Measurements from ENCODE around the gene MRPL47.
"Not testable (repeated sequence)": the region's sequence is repeated elsewhere in the genome, so short reads cannot be mapped to it uniquely, and the experiment has no call there.

MRPL47 gene

DNA sequence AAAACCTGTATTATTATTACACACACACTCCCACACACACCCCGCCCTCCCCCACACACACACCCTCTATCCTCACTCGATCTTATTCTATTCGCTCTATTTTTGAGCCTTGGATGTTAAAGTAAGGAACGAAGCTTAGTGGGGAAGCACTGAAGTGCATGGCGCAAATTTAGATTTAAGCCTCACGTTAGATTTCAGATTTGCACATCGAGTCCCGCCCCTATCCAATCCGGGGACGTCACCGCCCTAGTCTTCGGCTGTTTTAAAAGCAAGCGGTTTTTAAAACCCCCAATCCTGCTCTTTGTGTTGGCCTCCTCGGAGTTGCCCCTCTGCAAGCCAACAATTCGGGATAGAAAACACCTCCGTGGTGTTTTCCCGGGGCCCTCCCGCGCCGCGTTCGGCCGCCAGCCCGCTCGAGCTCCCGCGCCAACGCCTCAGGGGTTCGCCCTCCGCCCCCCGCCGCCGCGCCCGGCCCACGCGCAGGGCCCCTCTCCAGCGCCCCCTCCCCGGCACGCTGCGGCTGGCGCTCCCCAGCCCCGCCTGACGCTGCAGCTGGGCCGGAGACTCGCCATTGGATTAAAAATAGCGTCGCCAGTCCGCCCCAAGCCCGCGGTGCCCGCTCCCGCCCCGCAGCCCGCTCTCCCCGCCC lies 48.1 kb upstream of the MRPL47 start, which contains the start of gene USP13:
Gene USP13 (plus strand): TSS at position 594 of the 649 bp plus-strand sequence. CDS start 186 bp downstream, outside the sequence.
- TF ChIP-seq, protein P1, sequence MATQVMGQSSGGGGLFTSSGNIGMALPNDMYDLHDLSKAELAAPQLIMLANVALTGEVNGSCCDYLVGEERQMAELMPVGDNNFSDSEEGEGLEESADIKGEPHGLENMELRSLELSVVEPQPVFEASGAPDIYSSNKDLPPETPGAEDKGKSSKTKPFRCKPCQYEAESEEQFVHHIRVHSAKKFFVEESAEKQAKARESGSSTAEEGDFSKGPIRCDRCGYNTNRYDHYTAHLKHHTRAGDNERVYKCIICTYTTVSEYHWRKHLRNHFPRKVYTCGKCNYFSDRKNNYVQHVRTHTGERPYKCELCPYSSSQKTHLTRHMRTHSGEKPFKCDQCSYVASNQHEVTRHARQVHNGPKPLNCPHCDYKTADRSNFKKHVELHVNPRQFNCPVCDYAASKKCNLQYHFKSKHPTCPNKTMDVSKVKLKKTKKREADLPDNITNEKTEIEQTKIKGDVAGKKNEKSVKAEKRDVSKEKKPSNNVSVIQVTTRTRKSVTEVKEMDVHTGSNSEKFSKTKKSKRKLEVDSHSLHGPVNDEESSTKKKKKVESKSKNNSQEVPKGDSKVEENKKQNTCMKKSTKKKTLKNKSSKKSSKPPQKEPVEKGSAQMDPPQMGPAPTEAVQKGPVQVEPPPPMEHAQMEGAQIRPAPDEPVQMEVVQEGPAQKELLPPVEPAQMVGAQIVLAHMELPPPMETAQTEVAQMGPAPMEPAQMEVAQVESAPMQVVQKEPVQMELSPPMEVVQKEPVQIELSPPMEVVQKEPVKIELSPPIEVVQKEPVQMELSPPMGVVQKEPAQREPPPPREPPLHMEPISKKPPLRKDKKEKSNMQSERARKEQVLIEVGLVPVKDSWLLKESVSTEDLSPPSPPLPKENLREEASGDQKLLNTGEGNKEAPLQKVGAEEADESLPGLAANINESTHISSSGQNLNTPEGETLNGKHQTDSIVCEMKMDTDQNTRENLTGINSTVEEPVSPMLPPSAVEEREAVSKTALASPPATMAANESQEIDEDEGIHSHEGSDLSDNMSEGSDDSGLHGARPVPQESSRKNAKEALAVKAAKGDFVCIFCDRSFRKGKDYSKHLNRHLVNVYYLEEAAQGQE (IDR thresholded peaks at IDR 0.05; ENCODE audit: insufficient replicate concordance, low read depth): no peak
- TF ChIP-seq SPI1 (IDR thresholded peaks at IDR 0.05; ENCODE audit: borderline replicate concordance, low read depth) (no peak), GABPA (IDR thresholded peaks at IDR 0.05; ENCODE audit: low read depth) (no peak), POLR2AphosphoS5 (IDR thresholded peaks at IDR 0.05; ENCODE audit: low read depth) (no peak)
- TF ChIP-seq, protein P2, sequence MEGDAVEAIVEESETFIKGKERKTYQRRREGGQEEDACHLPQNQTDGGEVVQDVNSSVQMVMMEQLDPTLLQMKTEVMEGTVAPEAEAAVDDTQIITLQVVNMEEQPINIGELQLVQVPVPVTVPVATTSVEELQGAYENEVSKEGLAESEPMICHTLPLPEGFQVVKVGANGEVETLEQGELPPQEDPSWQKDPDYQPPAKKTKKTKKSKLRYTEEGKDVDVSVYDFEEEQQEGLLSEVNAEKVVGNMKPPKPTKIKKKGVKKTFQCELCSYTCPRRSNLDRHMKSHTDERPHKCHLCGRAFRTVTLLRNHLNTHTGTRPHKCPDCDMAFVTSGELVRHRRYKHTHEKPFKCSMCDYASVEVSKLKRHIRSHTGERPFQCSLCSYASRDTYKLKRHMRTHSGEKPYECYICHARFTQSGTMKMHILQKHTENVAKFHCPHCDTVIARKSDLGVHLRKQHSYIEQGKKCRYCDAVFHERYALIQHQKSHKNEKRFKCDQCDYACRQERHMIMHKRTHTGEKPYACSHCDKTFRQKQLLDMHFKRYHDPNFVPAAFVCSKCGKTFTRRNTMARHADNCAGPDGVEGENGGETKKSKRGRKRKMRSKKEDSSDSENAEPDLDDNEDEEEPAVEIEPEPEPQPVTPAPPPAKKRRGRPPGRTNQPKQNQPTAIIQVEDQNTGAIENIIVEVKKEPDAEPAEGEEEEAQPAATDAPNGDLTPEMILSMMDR (IDR thresholded peaks at IDR 0.05; ENCODE audit: insufficient read depth, low read length): no peak
- Histone ChIP-seq H3K4me3 (replicated peaks; ENCODE audit: insufficient read depth, low read length) (peak within 1 kb of the TSS; percentile 80), H3K27me3 (ENCODE audit: insufficient read depth, poor library complexity, severe bottlenecking) (no peaks in the 10 kb centered on the region), H3K27ac (replicated peaks) (peak within 1 kb of the TSS; percentile 91)
- DNase-seq (ENCODE audit: low read depth in 1 of 2, low spot score in 1 of 2): peak; percentile 42 to 62

DNA sequence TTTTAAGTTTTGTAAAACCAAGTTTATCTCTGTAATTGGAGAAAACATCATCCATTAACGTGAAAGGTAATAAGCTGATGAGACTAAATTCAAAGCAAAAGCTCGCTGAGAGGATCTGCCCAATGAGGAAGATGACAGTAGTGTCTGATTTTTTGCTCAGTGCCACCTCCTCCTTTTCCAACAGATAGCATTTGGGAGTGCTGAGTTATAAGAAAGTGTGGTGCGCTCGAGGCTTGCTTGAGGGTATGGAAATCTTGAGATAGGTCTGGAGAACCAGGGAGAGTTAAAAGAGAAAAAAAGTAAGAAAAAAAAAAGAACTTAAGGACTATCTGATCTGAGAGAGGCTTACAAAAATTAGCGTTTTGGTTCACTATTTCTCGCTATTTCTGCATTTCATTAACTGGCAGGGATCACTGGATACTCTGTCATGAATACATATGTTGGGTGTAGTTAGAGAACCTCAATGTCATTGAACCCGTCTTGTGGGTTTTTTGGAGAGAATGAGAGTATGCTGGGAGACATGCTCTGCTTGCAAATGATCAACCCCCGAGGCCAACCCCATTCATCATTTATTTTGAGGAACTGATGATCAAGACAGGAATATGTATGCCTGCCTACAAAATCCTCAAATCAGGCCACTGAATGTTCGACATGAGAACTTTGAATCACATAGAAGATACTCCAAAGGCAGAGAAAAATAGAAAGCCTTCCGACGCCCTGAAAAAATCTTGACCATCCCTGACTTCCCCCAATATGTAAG lies 47.4 kb upstream of the MRPL47 start:
- no peak for DNase-seq (ENCODE audit: low read depth in 1 of 2, low spot score in 1 of 2)
- Histone ChIP-seq H3K27ac (replicated peaks) (no peak overlapping the region), H3K27me3 (ENCODE audit: insufficient read depth, poor library complexity, severe bottlenecking) (no peaks in the 10 kb centered on the region), H3K4me3 (replicated peaks; ENCODE audit: insufficient read depth, low read length) (peak overlapping the region; percentile 80)
- TF ChIP-seq GABPA (IDR thresholded peaks at IDR 0.05; ENCODE audit: low read depth) (no peak), SPI1 (IDR thresholded peaks at IDR 0.05; ENCODE audit: borderline replicate concordance, low read depth) (no peak), POLR2AphosphoS5 (IDR thresholded peaks at IDR 0.05; ENCODE audit: low read depth) (no peak)
- TF ChIP-seq, protein P1 (IDR thresholded peaks at IDR 0.05; ENCODE audit: insufficient replicate concordance, low read depth): no peak
- TF ChIP-seq, protein P2 (IDR thresholded peaks at IDR 0.05; ENCODE audit: insufficient read depth, low read length): no peak

DNA sequence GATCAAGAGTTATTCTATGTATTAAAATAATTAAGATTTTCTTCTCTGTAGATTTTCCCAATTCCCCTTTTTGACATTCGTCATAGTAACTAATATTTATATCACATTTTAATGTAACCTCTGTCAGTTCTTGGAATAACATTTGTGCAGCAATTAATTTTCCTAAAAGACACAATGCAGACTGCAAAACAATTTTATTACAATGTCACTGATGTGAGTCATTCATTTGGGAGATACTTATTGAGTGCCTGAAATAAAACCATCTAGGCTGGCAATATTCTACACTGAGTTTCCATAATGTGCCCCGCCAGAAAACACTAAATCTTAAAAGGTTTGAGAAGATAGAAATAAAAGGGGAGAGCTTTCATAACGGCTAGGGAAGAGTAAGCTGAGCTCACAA lies 41.7 kb upstream of the MRPL47 start:
- TF ChIP-seq, protein P1 (IDR thresholded peaks at IDR 0.05; ENCODE audit: insufficient replicate concordance, low read depth): no peak
- TF ChIP-seq SPI1 (IDR thresholded peaks at IDR 0.05; ENCODE audit: borderline replicate concordance, low read depth) (no peak), GABPA (IDR thresholded peaks at IDR 0.05; ENCODE audit: low read depth) (no peak), POLR2AphosphoS5 (IDR thresholded peaks at IDR 0.05; ENCODE audit: low read depth) (no peak)
- TF ChIP-seq, protein P2 (IDR thresholded peaks at IDR 0.05; ENCODE audit: insufficient read depth, low read length): no peak
- Histone ChIP-seq H3K27me3 (ENCODE audit: insufficient read depth, poor library complexity, severe bottlenecking) (no peaks in the 10 kb centered on the region), H3K4me3 (replicated peaks; ENCODE audit: insufficient read depth, low read length) (no peak overlapping the region), H3K27ac (replicated peaks) (no peak overlapping the region)
- no peak for DNase-seq (ENCODE audit: low read depth in 1 of 2, low spot score in 1 of 2)

DNA sequence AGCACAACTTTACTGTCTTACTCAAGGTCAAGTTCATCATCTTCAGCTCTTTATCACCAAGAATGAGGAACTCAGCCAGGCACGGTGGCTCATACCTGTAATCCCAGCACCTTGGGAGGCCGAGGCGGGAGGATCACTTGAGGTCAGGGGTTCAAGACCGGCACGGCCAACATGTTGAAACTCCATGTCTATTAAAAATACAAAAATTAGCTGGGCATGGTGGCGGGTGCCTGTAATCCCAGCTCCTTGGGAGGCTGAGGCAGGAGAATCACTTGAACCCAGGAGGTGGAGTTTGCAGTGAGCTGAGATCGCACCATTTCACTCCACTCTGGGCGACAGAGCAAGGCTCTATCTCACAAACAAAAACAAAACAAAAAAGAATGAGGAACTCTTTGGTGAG lies 39.4 kb upstream of the MRPL47 start:
- H3K4me3 ChIP-seq (replicated peaks; ENCODE audit: insufficient read depth, low read length); H3K27me3 ChIP-seq (ENCODE audit: insufficient read depth, poor library complexity, severe bottlenecking); H3K27ac ChIP-seq (replicated peaks); DNase-seq (ENCODE audit: low read depth in 1 of 2, low spot score in 1 of 2): not testable (repeated sequence)

Data from HL-60 (cell line).